Ovary (tissue), 3 donors: ENCODE results near the gene TMEM150B.
"Not testable (repeated sequence)": the region's sequence is repeated elsewhere in the genome, so short reads cannot be mapped to it uniquely, and the experiment has no call there.

Experiments
- EP300 ChIP-seq: sonication (generic); formaldehyde crosslinking; IDR thresholded peaks from one replicate; pipeline ENCODE4 v1.6.1; 2017; ENCODE audit warnings: antibody characterized with exemption
- TF ChIP-seq, protein P1 (sequence below), 3 donors: fragments of 450-650 bp in 2 of 3; fragments of 200-600 bp in 1 of 3; IDR thresholded peaks; one replicate each; pipeline versions ENCODE4 v1.5.1 to v1.8.0; 2016 to 2022; ENCODE audit warnings: antibody characterized with exemption in 3 of 3, mild to moderate bottlenecking in 1 of 3
- donor health status: DM: no; HTN: no; CAD: no.

DNA sequence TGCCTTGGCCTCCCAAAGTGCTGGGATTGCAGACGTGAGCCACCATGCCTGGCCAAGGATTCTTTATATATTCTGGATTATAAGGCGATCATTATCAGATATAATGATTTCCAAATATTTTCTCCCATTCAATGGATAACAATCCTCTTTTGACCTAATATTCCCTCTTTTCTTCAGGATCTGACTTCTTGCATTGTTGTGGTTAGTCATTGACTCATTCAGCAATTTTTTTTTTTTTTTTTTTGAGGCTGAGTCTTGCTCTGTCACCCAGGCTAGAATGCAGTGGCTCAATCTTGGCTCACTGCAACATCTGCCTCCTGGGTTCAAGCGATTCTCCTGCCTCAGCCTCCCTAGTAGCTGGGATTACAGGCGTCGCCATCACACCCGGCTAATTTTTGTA is 4.7 kb upstream of the TMEM150B start:
- TF ChIP-seq, protein P1, sequence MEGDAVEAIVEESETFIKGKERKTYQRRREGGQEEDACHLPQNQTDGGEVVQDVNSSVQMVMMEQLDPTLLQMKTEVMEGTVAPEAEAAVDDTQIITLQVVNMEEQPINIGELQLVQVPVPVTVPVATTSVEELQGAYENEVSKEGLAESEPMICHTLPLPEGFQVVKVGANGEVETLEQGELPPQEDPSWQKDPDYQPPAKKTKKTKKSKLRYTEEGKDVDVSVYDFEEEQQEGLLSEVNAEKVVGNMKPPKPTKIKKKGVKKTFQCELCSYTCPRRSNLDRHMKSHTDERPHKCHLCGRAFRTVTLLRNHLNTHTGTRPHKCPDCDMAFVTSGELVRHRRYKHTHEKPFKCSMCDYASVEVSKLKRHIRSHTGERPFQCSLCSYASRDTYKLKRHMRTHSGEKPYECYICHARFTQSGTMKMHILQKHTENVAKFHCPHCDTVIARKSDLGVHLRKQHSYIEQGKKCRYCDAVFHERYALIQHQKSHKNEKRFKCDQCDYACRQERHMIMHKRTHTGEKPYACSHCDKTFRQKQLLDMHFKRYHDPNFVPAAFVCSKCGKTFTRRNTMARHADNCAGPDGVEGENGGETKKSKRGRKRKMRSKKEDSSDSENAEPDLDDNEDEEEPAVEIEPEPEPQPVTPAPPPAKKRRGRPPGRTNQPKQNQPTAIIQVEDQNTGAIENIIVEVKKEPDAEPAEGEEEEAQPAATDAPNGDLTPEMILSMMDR (IDR thresholded peaks at IDR 0.05) = not testable (repeated sequence)
- not testable (repeated sequence) for TF ChIP-seq EP300
